Bronchial epithelial cell (primary cell): Measurements from ENCODE around the gene SEMA3F. TPM values are rescaled to one million over a fixed set of nuclear protein-coding genes. Genes with fewer than 3 reads are reported as not detected.

Source experiments
- DNase-seq: peaks from one replicate; pipeline ENCODE4 v3.0.0-alpha.2; 2010; ENCODE audit warnings: low read depth
- FAIRE-seq: peaks from 2 replicates; lab custom pipeline; 2011; peaks lifted over from hg19 to GRCh38; lab: Jason Lieb, UNC
- H3K27me3 ChIP-seq: 2 replicates; pipeline ENCODE4 v1.5.1; 2011; ENCODE audit warnings: low read length; ENCODE audit not compliant: control insufficient read depth, insufficient read depth
- H3K36me3 ChIP-seq: 2 replicates; pipeline ENCODE4 v1.5.1; 2011; ENCODE audit warnings: low read length; ENCODE audit not compliant: control insufficient read depth, insufficient read depth
- H3K4me3 ChIP-seq: 2 replicates; pipeline ENCODE4 v1.5.1; 2011; ENCODE audit warnings: mild to moderate bottlenecking, low read depth, low read length, control low read depth
- CTCF ChIP-seq: IDR thresholded peaks from 2 replicates; pipeline ENCODE4 v1.5.1; 2011; ENCODE audit warnings: mild to moderate bottlenecking, moderate library complexity, low read length, control low read depth, inconsistent platforms; ENCODE audit not compliant: insufficient read depth, severe bottlenecking
- total RNA-seq: library from RNA; depleted of rRNA; stranded (reverse); fragments of >200 nt; gene quantifications from 2 replicates; pipeline ENCODE4 v1.2.1, GENCODE V29; 2014

Gene SEMA3F
- total RNA-seq, 1 donor from 2014 or later, result 35.5 TPM

GRCh38 chr3:50185230-50185629 lies 30.1 kb downstream of the SEMA3F start:
- Histone ChIP-seq H3K4me3 (no peak overlapping the region), H3K27me3 (no peaks in the 10 kb centered on the region), H3K36me3 (peaks cover 52% of the 10 kb centered on the region)
- no peak for TF ChIP-seq CTCF
- no peak for FAIRE-seq
- DNase-seq, result no peak

- FAIRE-seq (no peak), DNase-seq (no peak)
- Histone ChIP-seq H3K36me3 (peaks cover 52% of the 10 kb centered on the region), H3K27me3 (no peaks in the 10 kb centered on the region), H3K4me3 (no peak overlapping the region)
- TF ChIP-seq CTCF, result no peak
Observed at GRCh38 chr3:50186096-50186495, 31.0 kb downstream of the SEMA3F start.

GRCh38 chr3:50187750-50188149 lies 32.6 kb downstream of the SEMA3F start:
- FAIRE-seq, result no peak
- no peak for DNase-seq
- H3K27me3 ChIP-seq, result peaks cover under 1% of the 10 kb centered on the region
- H3K4me3 ChIP-seq, result no peak overlapping the region
- no peak for TF ChIP-seq CTCF
- H3K36me3 ChIP-seq, result peaks cover 41% of the 10 kb centered on the region

GRCh38 chr3:50189274-50189673 lies 34.1 kb downstream of the SEMA3F start:
- Histone ChIP-seq H3K36me3 (peaks cover 26% of the 10 kb centered on the region), H3K27me3 (peaks cover 15% of the 10 kb centered on the region), H3K4me3 (no peak overlapping the region)
- FAIRE-seq (no peak), DNase-seq (peak; percentile 67)
- TF ChIP-seq CTCF, result peak; percentile 85

- Histone ChIP-seq H3K27me3 (peaks cover 18% of the 10 kb centered on the region), H3K36me3 (peaks cover 19% of the 10 kb centered on the region), H3K4me3 (no peak overlapping the region)
- TF ChIP-seq CTCF, result no peak
- DNase-seq (peak; percentile 50), FAIRE-seq (no peak)
Observed at GRCh38 chr3:50189989-50190388, 34.9 kb downstream of the SEMA3F start.
